Hematopoietic multipotent progenitor cell treated with erythropoietin and hydrocortisone succinate and interleukin-3 and kit ligand, for 8 days (in vitro differentiated cells): ENCODE measurements around the gene S100A8.
A peak's percentile ranks its signal among the peaks of the same experiment; 100 is the strongest.
"Not testable (repeated sequence)": the region's sequence is repeated elsewhere in the genome, so short reads cannot be mapped to it uniquely, and the experiment has no call there.

ENCODE experiments used
- DNase-seq: peaks from one replicate; pipeline ENCODE4 v3.0.0-alpha.2; 2015

S100A8 gene

DNA sequence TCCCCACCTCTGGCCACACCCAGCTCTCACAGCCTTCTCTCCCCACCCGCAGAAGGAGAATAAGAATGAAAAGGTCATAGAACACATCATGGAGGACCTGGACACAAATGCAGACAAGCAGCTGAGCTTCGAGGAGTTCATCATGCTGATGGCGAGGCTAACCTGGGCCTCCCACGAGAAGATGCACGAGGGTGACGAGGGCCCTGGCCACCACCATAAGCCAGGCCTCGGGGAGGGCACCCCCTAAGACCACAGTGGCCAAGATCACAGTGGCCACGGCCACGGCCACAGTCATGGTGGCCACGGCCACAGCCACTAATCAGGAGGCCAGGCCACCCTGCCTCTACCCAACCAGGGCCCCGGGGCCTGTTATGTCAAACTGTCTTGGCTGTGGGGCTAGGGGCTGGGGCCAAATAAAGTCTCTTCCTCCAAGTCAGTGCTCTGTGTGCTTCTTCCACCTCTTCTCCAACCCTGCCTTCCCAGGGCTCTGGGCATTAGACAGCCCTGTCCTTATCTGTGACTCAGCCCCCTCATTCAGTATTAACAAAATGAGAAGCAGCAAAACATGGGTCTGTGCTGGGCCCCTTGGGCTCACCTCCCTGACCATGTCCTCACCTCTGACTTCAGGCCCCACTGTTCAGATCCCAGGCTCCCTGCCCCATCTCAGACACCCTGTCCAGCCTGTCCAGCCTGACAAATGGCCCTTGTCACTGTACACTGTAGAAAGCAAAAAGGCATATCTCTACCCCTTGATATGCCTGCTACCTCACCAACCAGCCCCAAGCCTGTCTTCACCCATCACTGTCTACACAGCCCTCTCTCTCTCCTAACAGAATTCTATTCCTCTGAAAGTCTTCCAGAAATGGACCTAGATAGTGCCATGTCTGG lies 30.0 kb downstream of the S100A8 start:
- DNase-seq: no peak

DNA sequence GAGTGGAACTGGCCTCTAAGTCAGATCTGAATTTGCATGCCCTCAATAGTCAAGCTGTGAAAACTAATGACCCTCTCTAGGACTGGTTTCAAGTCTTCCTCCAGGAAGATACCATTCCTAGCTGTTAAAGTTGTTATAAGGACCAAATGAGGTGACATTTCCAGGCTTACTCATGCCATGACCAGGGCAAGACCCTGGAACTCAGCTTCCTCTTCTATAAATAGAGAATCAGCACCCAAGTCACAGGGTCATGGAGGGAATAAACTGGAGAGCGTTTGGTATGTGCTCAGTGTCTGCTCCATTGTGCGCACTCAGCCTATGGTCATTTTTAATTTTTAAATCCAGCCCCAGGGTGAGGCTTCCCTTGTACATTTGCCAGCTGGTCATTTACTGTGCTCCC lies 30.7 kb downstream of the S100A8 start:
- no peak for DNase-seq

DNA sequence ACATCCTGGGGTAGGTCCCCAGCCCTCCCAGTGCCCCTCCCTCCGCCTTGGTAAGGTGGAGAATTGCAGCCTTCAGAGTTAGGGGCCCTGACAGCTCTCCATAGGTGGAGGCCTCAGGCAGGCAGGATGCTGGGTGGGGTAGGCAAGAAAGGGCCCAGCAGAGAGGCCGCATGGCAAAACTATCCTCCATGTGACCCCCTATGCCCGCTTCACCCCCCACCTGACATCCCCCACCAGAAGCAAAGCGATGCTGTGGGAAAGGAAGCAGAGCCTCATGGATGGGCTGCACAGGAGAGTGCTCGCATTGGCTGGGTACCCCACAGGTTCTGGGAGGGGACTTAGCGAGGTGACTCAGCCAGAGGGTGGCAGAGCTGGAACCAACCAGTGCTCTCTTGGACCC lies 31.6 kb downstream of the S100A8 start:
- DNase-seq: no peak

GRCh38 chr1:153358691-153358975 lies 32.2 kb downstream of the S100A8 start:
- no peak for DNase-seq

- DNase-seq: no peak
These were observed 32.8 kb downstream of the S100A8 start, which contains the start of gene S100A9 for GRCh38 chr1:153357853-153358690. Gene S100A9, plus strand, starts transcription at chr1:153357854. Its CDS starts 430 bp downstream, at chr1:153358284.

DNA sequence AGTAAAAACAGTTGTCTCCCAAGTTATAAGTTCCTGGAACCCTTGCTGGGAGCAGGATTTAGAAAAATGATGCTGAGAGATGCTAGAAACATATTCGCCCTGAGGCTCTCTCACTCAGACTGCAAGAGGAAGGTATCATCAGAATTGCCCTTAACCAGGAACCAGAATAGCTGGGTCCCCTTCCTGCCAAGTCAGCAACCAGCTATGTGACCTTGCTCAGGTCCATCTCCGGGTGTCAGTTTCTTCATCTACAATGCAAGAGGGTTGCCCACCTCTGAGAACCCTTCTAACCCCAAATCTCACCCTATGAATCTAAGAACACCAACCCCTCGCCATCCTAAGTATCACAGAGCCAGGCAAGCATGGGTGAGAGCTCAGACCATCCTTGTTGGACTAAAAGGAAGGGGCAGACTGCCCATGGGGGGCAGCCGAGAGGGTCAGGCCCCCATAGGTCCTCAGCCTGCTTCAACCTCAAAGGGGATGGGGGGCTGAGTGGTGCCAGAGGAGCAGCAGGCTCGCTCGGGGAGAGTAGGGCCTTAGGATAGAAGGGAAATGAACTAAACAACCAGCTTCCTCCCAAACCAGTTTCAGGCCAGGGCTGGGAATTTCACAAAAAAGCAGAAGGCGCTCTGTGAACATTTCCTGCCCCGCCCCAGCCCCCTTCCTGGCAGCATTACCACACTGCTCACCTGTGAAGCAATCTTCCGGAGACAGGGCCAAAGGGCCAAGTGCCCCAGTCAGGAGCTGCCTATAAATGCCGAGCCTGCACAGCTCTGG lies 33.6 kb downstream of the S100A8 start:
- no peak for DNase-seq

DNA sequence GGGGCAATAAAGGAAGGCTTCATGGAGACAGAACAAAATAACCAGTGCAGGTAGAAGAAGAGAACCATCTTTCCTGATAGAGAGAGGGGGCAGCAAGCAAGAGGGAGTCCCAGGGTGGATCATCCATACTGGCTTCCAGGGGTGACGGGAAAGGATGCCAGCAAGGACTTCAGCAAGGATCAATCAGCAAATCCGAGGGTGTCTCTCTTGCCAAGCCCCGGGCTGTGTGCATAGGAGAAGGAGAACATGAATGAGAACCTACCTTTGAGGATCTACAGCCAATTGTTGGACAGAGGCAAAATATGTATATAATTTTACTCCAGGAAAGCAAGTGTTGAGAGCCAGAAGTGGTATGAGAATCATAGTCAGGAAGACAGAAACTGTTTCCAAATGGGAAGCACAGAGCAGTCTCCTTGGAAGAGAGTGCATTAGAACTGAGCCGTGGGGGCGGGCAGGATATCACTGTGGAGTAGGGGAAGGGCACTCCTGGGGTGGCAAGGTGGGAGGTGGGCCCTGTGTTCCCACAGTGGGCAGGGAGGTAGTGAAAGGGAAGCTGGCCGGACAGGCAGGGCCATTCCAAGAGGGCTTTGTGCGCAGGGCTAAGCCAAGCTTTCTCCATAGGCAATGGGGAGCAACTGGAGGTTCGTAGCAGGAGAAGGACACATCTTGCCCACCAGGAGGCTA lies 34.3 kb downstream of the S100A8 start:
- no peak for DNase-seq

GRCh38 chr1:153355445-153356071 lies 35.3 kb downstream of the S100A8 start:
- peak; percentile 74 for DNase-seq

DNA sequence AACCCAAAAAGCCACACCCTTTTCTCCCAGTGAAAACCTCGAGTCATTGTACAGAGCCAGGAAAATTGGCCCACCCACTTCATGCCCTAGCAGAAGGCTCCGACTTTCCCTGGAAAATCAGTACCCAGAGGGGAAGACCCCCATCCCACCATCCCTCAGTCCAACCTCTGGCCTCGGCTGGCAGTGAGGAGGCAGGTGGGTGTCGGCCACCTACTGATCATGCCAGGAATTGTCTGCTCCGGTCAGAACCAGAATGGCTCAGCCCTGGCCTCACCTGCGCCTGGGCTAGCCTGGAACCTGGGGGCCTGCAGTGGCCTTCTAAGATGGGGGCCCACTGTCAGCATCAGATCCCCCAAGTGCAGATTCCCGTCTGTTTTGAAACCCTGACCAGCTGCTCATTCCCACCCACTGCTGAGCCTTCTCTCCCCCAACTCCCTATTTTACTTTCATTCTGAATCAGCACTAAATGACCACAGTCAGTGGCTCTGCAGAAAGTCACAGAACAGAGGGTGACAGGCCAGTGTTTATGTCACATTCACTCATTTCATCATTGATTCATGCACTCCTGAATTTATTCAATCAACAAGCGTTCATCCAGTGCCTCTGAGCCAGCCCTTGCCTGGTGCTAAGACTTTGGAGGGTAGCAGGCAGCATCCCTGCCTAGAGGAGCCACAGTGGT lies 36.2 kb downstream of the S100A8 start:
- no peak for DNase-seq

DNA sequence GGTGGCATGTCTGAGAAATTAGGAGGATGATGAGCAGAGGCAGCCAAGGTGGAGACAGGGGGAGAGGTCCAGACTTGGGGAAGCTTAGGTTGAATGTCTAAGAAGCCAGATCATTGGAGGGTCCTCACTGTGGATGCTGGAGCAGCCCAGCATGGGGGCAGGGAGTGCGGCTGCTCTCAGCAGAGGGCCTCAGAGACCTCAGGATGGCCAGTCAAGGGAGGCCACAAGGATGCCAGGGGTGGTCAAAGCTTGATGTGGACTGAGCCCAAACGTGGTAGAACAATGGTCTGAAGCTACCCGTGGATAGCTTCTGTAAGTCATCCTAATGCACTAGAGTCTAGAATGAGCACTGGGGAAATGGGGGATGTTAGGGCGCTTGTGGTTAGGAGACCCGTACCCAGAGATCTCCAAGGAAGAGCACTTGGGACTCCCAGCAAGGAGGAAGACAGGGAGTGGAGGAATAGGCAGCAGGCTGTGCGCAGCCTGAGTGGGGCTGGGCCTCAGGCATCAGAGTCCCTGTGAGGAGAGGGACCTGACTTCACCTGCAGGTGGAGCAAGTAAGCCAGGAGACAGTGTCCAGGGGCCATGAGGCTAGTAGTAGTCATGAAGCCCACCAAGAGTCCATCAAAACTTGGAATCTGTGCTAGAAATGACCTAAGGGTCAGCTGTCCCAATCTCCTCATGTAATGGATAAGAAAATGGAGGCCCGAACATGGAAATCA lies 37.5 kb downstream of the S100A8 start:
- no peak for DNase-seq

- peak; percentile 77 for DNase-seq
These were observed 38.4 kb downstream of the S100A8 start for GRCh38 chr1:153352523-153352922.

- peak; percentile 40 for DNase-seq
These were observed 40.4 kb downstream of the S100A8 start for GRCh38 chr1:153350321-153350957.

- no peak for DNase-seq
These were observed 41.2 kb downstream of the S100A8 start for GRCh38 chr1:153349363-153350320.

DNA sequence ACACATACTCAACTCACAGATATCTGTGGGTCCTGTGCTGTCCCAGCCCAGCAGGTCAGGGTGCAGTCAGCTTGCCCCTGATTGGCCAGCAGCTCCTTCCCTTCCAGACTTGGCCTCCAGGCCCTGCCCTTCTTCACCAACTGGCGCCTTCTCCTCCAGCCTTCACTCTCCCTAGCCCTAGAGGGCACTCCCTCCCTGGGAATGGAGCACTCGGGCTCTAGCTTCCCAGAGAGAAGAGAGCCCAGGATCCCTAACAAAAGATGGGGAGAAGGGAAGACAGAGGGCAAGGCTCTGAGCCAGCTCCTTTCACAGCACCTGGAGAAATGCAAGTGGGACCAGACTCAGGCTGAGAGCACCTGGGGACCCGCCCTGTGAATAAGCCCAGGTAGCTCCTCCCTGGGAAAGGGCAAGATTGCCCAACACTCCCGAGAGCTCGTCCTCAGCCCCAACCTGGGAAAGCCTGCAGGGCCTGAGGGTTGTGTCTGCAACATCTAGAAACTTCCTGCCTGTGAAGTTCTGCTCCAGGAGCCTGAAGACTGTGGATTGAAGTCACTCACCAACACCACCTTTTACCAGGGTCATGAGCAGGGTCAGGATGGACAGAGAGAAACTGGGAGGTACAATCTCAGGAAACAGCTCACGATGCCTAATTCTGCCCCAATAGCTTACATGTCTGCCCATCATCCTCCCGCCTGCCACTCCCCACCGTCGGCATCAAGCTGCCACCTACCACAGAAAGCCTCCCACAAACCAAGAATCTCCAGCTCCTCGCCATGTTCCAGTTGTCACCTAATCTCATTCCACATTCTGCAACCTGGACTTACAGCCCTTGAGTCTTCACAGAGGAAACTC lies 42.1 kb downstream of the S100A8 start, which contains the start of gene PGLYRP4:
Gene PGLYRP4 (minus strand): TSS at position 331 of the 852 bp plus-strand sequence. CDS start 909 bp downstream, outside the sequence.
- no peak for DNase-seq

GRCh38 chr1:153347856-153348255 lies 43.0 kb downstream of the S100A8 start:
- no peak for DNase-seq

- not testable (repeated sequence) for DNase-seq
These were observed 43.8 kb downstream of the S100A8 start for GRCh38 chr1:153347049-153347448.

GRCh38 chr1:153346077-153346723 lies 44.7 kb downstream of the S100A8 start:
- no peak for DNase-seq
